Psoas muscle (tissue), 8 donors: ENCODE data around the gene PEX11G. TPM values are rescaled to one million over a fixed set of nuclear protein-coding genes. Genes with fewer than 3 reads are reported as not detected.

Source experiments
- ATAC-seq, 4 donors: fragments of 200-7000 bp; cut with Tn5 transposase; one replicate each; pipeline ENCODE4 v1.9.1; 2020; ENCODE audit warnings: moderate library complexity in 3 of 4, mild to moderate bottlenecking in 2 of 4
- DNase-seq, 2 donors: peaks; one replicate each; pipeline ENCODE4 v3.0.0-alpha.2; 2020
- H3K27ac ChIP-seq: fragments of 200-600 bp; one replicate; pipeline ENCODE4 v1.8.0; 2022
- H3K27me3 ChIP-seq, 3 donors: fragments of 200-600 bp in 1 of 3; one replicate each; pipeline versions ENCODE4 v1.6.1 to v1.8.0; 2013 to 2022; ENCODE audit warnings: low read length in 2 of 3, mild to moderate bottlenecking in 2 of 3, moderate library complexity in 1 of 3; ENCODE audit not compliant: insufficient read depth in 3 of 3
- H3K36me3 ChIP-seq, 2 donors: fragments of 200-600 bp in 1 of 2; one replicate each; pipeline versions ENCODE4 v1.6.1 to v1.8.0; 2013 to 2022; ENCODE audit warnings: low read depth in 1 of 2, mild to moderate bottlenecking in 1 of 2, moderate library complexity in 1 of 2; ENCODE audit not compliant: insufficient read depth in 1 of 2
- H3K4me1 ChIP-seq: fragments of 200-600 bp; one replicate; pipeline ENCODE4 v1.8.0; 2022
- H3K4me3 ChIP-seq: fragments of 200-600 bp; one replicate; pipeline ENCODE4 v1.8.0; 2022; ENCODE audit warnings: mild to moderate bottlenecking
- H3K9me3 ChIP-seq: fragments of 200-600 bp; one replicate; pipeline ENCODE4 v1.8.0; 2022
- WGBS, 3 donors: extraction: QIAGEN DNeasy Blood & Tissue Kit; methylation state at CpG; one replicate each; pipeline versions ENCODE4 v1.1.6 to v1.1.7; 2013; 5-methylcytosine and 5-hydroxymethylcytosine counted together
- intact Hi-C, 2 donors: fragments of 100-400 bp; cut with DNase I; formaldehyde crosslinking; loops; one replicate each; pipeline versions ENCODE4 v1.11.0 to v1.14.2; 2022
- polyA plus RNA-seq, 3 donors: library from polyadenylated mRNA; stranded (reverse); fragments of 200-250 nt; gene quantifications; one replicate each; pipeline ENCODE4 v1.2.3, GENCODE V29; 2013
- total RNA-seq, 4 donors: library from RNA; stranded (reverse); fragmentation: NEBNext Ultra II Directional in 2 of 4; extraction: Animal tissue kit (Norgen Biotek cat#: 25700) in 2 of 4; gene quantifications; one replicate each; pipeline versions ENCODE4 v1.2.1 to v1.2.4, GENCODE V29; 2021 to 2023
- TF ChIP-seq, protein P1 (sequence below): fragments of 200-600 bp; IDR thresholded peaks from one replicate; pipeline ENCODE4 v1.8.0; 2022; ENCODE audit warnings: antibody characterized with exemption
- donor health status: healthy with polysubstance abuse.
- donor health status: DM: no; HTN: no; CAD: no; lungs with moderate emphysema.
- donor health status: Bipolar disorder and iron deficiency.
- donor health status: healthy.
- donor health status: DM: yes; HTN: yes; CAD: no.
- donor health status: DM: no; HTN: no; CAD: no.
- donor health status: DM: no; HTN: no; CAD: no.
- donor health status: DM: yes; HTN: yes; CAD: no.

PEX11G gene
- total and polyA plus RNA-seq, 7 donors, result 1.0 to 1.4 (median 1.1) TPM

- intact Hi-C loops, result no loop called here
- no peaks in the 10 kb centered on the region for H3K27me3 ChIP-seq
- ATAC-seq (no peak), DNase-seq (no peak)
- H3K4me1 ChIP-seq, result no peaks in the 10 kb centered on the region
- WGBS, 3 donors, result 74 to 81% (median 74%) methylated on average over 6 of the region's 6 CpGs
- H3K4me3 ChIP-seq, result no peak overlapping the region
- TF ChIP-seq, protein P1, sequence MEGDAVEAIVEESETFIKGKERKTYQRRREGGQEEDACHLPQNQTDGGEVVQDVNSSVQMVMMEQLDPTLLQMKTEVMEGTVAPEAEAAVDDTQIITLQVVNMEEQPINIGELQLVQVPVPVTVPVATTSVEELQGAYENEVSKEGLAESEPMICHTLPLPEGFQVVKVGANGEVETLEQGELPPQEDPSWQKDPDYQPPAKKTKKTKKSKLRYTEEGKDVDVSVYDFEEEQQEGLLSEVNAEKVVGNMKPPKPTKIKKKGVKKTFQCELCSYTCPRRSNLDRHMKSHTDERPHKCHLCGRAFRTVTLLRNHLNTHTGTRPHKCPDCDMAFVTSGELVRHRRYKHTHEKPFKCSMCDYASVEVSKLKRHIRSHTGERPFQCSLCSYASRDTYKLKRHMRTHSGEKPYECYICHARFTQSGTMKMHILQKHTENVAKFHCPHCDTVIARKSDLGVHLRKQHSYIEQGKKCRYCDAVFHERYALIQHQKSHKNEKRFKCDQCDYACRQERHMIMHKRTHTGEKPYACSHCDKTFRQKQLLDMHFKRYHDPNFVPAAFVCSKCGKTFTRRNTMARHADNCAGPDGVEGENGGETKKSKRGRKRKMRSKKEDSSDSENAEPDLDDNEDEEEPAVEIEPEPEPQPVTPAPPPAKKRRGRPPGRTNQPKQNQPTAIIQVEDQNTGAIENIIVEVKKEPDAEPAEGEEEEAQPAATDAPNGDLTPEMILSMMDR, result no peak
- no peaks in the 10 kb centered on the region for H3K9me3 ChIP-seq
- H3K36me3 ChIP-seq, result peaks cover 0 to 12% of the 10 kb centered on the region in 2 donors
- H3K27ac ChIP-seq, result no peak overlapping the region
These were observed 13.2 kb downstream of the PEX11G start for GRCh38 chr19:7475665-7476064.

DNA sequence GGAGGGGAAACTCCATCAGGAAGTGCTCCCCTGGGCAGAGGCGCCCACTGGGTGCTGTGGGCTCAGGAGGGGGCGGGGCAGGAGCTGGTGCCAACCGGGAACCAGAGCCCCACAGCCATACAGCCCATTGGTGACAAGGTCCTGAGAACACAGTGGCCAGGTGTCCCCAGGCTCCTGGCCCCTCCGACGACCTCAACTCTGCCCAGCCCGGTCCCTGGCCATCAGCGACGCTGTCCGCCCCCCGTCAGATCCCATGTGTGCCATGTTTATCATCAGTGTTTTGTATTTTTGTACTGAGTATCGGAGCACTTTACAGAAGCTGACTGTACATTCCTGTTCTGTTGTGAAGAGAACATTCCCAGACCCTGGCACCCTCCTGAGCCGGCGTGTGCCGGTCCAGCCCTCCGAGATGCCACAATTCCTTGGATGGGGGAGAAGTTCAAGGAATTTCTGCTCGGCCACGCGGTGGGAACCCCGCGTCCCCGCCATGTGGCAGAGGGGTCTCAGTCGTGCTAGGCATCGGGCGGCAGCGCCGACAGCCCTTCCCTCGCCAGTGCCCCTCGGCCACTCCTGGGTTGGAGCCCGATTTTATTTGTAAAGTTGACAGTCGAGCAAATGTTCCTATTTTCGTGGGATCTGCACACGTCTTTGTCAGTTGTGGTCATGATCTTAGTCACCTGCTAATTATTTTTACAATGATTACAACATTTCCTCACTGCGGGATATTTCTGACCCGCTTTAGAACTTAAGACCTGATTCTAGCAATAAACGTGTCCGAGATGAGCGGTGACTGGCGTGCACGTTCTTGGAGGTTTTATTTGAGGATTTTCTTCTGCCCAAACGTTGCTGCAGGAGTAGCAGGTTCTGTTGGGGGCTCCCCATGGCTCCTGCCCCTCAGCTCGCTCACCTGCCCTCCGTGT, 16.9 kb downstream of the PEX11G start:
- Histone ChIP-seq H3K27me3 (no peaks in the 10 kb centered on the region), H3K4me3 (no peak overlapping the region), H3K36me3 (peaks cover 0 to 41% of the 10 kb centered on the region in 2 donors), H3K27ac (no peak overlapping the region), H3K4me1 (no peaks in the 10 kb centered on the region), H3K9me3 (no peaks in the 10 kb centered on the region)
- ATAC-seq, result no peak
- TF ChIP-seq, protein P1, result no peak
- 88 to 90% (median 89%) methylated on average over 41 to 42 of the region's 42 CpGs for WGBS, 3 donors
- no peak for DNase-seq
- intact Hi-C loops, result no loop called here

- intact Hi-C loops, result no loop called here
- H3K9me3 ChIP-seq, result no peaks in the 10 kb centered on the region
- DNase-seq (no peak), ATAC-seq (no peak)
- no peaks in the 10 kb centered on the region for H3K27me3 ChIP-seq
- H3K36me3 ChIP-seq, result peaks cover 0 to 53% of the 10 kb centered on the region in 2 donors
- no peak overlapping the region for H3K27ac ChIP-seq
- WGBS, 3 donors, result 87 to 93% (median 88%) methylated on average over 31 of the region's 31 CpGs
- no peak overlapping the region for H3K4me3 ChIP-seq
- TF ChIP-seq, protein P1, result no peak
- no peaks in the 10 kb centered on the region for H3K4me1 ChIP-seq
These were observed 18.1 kb downstream of the PEX11G start for GRCh38 chr19:7470540-7471305.

GRCh38 chr19:7469669-7470285, 19.1 kb downstream of the PEX11G start:
- no peaks in the 10 kb centered on the region for H3K9me3 ChIP-seq
- intact Hi-C loops, result no loop called here
- TF ChIP-seq, protein P1, result no peak
- DNase-seq, result no peak
- H3K27ac ChIP-seq, result no peak overlapping the region
- H3K4me1 ChIP-seq, result no peaks in the 10 kb centered on the region
- ATAC-seq, result no peak
- peaks cover 0 to 62% of the 10 kb centered on the region in 2 donors for H3K36me3 ChIP-seq
- no peaks in the 10 kb centered on the region for H3K27me3 ChIP-seq
- no peak overlapping the region for H3K4me3 ChIP-seq
- 77 to 80% (median 77%) methylated on average over 29 to 31 of the region's 31 CpGs for WGBS, 3 donors
